ENCODE measurements around the gene RPS6KA3. TPM values are rescaled to one million over a fixed set of nuclear protein-coding genes. Genes with fewer than 3 reads are reported as not detected.

Gene RPS6KA3
- total RNA-seq, 2 donors from 2014 or later = 13.9 to 20.5 TPM

DNA sequence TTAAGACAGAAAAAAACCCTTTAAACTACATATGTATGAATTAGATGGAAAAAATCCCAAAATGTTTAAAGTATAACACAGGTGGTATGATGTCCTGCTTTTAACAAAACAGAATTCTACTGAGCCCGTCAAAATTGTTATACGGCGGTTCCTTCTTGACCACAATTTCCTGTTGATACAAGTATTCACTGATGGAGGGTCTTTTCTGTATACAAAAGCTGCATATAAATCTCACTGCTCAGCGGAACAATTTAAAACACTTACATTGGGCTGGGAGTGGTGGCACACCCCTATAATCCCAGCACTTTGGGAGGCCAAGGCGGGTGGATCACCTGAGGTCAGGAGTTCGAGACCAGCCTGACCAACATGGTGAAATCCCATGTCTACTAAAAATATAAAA is 62.4 kb downstream of the RPS6KA3 start:
- no peak overlapping the region for H3K9ac ChIP-seq (ENCODE audit: extremely low read depth, low read length, poor library complexity, severe bottlenecking)
- no peak overlapping the region for H3K4me3 ChIP-seq (ENCODE audit: low read length)
- no peak for DNase-seq
- H3K27me3 ChIP-seq (ENCODE audit: control insufficient read depth, insufficient read depth, low read length, poor library complexity, severe bottlenecking) = no peaks in the 10 kb centered on the region
- H3K27me3 Mint-ChIP-seq (ENCODE audit: insufficient read depth) = no peaks in the 10 kb centered on the region
- no peak overlapping the region for H3K4me3 Mint-ChIP-seq
- no peak overlapping the region for H3K27ac Mint-ChIP-seq
- no peaks in the 10 kb centered on the region for H3K4me1 ChIP-seq (ENCODE audit: control insufficient read depth, insufficient read depth, low read length)
- H3K36me3 Mint-ChIP-seq (ENCODE audit: low read depth) = peaks cover 31% of the 10 kb centered on the region
- 91 to 100% methylated on average over 5 to 6 of the region's 6 CpGs for WGBS, 2 experiments (ENCODE audit: insufficient coverage in 1 of 2, insufficient read length in 1 of 2)
- peaks cover 48% of the 10 kb centered on the region for H3K9me3 Mint-ChIP-seq
- TF ChIP-seq, protein P1, sequence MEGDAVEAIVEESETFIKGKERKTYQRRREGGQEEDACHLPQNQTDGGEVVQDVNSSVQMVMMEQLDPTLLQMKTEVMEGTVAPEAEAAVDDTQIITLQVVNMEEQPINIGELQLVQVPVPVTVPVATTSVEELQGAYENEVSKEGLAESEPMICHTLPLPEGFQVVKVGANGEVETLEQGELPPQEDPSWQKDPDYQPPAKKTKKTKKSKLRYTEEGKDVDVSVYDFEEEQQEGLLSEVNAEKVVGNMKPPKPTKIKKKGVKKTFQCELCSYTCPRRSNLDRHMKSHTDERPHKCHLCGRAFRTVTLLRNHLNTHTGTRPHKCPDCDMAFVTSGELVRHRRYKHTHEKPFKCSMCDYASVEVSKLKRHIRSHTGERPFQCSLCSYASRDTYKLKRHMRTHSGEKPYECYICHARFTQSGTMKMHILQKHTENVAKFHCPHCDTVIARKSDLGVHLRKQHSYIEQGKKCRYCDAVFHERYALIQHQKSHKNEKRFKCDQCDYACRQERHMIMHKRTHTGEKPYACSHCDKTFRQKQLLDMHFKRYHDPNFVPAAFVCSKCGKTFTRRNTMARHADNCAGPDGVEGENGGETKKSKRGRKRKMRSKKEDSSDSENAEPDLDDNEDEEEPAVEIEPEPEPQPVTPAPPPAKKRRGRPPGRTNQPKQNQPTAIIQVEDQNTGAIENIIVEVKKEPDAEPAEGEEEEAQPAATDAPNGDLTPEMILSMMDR (conservative IDR thresholded peaks at IDR 0.05) = no peak
- peaks cover 35% of the 10 kb centered on the region for H3K36me3 ChIP-seq (ENCODE audit: control insufficient read depth, insufficient read depth, low read length)
- no peak overlapping the region for H3K27ac ChIP-seq (ENCODE audit: low read depth, low read length)
- H3K9me3 ChIP-seq (ENCODE audit: control insufficient read depth, low read length) = no peaks in the 10 kb centered on the region
- no peaks in the 10 kb centered on the region for H3K4me1 Mint-ChIP-seq

DNA sequence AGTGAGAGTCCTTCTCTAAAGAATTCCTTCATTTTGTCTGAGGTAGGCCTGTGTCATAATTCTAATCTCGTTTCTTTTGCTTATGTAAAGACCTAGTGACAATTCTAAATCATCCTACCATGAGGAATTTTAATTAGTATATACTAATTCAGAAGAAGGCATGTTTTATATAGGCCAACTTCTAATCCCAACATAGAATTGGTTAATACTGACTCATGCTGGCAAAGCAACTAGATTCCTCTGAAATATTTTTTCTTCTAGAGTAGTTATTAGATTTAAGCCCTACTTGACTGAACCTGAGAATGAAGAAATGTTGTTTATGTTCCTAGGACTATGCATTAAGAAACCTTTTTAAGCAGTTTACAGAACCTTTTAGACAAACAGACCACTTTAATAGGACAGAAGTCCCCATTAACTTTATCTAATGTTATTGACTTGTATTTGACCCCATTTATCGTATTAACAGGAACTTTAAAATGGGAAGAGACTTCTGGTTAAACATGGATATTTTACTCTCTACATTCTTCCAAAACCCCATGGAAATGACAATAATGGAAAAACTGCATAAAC is 69.0 kb downstream of the RPS6KA3 start:
- Mint-ChIP-seq H3K27me3 (ENCODE audit: insufficient read depth) (no peaks in the 10 kb centered on the region), H3K27ac (no peak overlapping the region), H3K36me3 (ENCODE audit: low read depth) (peaks cover 6% of the 10 kb centered on the region), H3K4me1 (no peaks in the 10 kb centered on the region), H3K4me3 (no peak overlapping the region), H3K9me3 (peaks cover 27% of the 10 kb centered on the region)
- Histone ChIP-seq H3K9ac (ENCODE audit: extremely low read depth, low read length, poor library complexity, severe bottlenecking) (no peak overlapping the region), H3K27ac (ENCODE audit: low read depth, low read length) (no peak overlapping the region), H3K4me1 (ENCODE audit: control insufficient read depth, insufficient read depth, low read length) (no peaks in the 10 kb centered on the region), H3K27me3 (ENCODE audit: control insufficient read depth, insufficient read depth, low read length, poor library complexity, severe bottlenecking) (no peaks in the 10 kb centered on the region), H3K36me3 (ENCODE audit: control insufficient read depth, insufficient read depth, low read length) (peaks cover 21% of the 10 kb centered on the region), H3K9me3 (ENCODE audit: control insufficient read depth, low read length) (no peaks in the 10 kb centered on the region), H3K4me3 (ENCODE audit: low read length) (no peak overlapping the region)
- TF ChIP-seq, protein P1 (conservative IDR thresholded peaks at IDR 0.05) = no peak
- no CpG with 5 or more reads among the region's 2 CpGs for WGBS, 2 experiments (ENCODE audit: insufficient coverage in 1 of 2, insufficient read length in 1 of 2)
- no peak for DNase-seq

DNA sequence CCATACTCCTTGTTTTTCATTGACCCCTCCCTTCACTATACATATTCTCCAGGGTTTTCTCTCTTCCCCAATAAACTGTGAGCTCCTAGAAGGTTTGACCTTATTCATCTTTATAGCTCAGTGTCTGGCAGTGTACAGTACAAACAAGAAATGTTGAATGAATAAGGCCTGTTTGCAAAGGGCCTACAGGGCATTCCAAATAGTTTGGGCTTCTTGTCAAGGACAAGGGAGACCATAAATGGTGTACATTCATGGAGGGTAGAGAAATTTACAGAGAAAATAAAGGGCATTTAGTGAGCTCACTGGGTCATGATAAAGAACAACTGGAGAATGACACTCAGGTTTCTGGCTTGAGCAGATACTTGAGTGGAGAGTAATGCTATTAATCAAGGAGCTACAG is 77.5 kb downstream of the RPS6KA3 start:
- Histone ChIP-seq H3K27me3 (ENCODE audit: control insufficient read depth, insufficient read depth, low read length, poor library complexity, severe bottlenecking) (no peaks in the 10 kb centered on the region), H3K4me1 (ENCODE audit: control insufficient read depth, insufficient read depth, low read length) (no peaks in the 10 kb centered on the region), H3K9ac (ENCODE audit: extremely low read depth, low read length, poor library complexity, severe bottlenecking) (no peak overlapping the region), H3K27ac (ENCODE audit: low read depth, low read length) (no peak overlapping the region), H3K4me3 (ENCODE audit: low read length) (no peak overlapping the region), H3K36me3 (ENCODE audit: control insufficient read depth, insufficient read depth, low read length) (peaks cover 17% of the 10 kb centered on the region), H3K9me3 (ENCODE audit: control insufficient read depth, low read length) (no peaks in the 10 kb centered on the region)
- Mint-ChIP-seq H3K4me3 (no peak overlapping the region), H3K27ac (no peak overlapping the region), H3K36me3 (ENCODE audit: low read depth) (peaks cover 31% of the 10 kb centered on the region), H3K27me3 (ENCODE audit: insufficient read depth) (no peaks in the 10 kb centered on the region), H3K9me3 (peaks cover 35% of the 10 kb centered on the region), H3K4me1 (no peaks in the 10 kb centered on the region)
- TF ChIP-seq, protein P1 (conservative IDR thresholded peaks at IDR 0.05) = no peak
- no peak for DNase-seq

Data from endodermal cell (in vitro differentiated cells).